Measurements from ENCODE around the gene TMED6.

TMED6 gene

GRCh38 chr16:69322343-69322742 lies 29.2 kb downstream of the TMED6 start:
- no peak for DNase-seq

GRCh38 chr16:69321080-69321479 lies 30.5 kb downstream of the TMED6 start:
- no peak for DNase-seq

- no peak for DNase-seq
Measured at GRCh38 chr16:69320740-69321073, 30.9 kb downstream of the TMED6 start.

GRCh38 chr16:69319826-69320739 lies 31.5 kb downstream of the TMED6 start:
- DNase-seq = no peak

GRCh38 chr16:69319381-69319780 lies 32.2 kb downstream of the TMED6 start:
- DNase-seq = no peak

GRCh38 chr16:69318911-69319289 lies 32.7 kb downstream of the TMED6 start:
- no peak for DNase-seq

GRCh38 chr16:69318177-69318910 lies 33.2 kb downstream of the TMED6 start:
- no peak for DNase-seq

- DNase-seq = no peak
Measured at GRCh38 chr16:69316595-69317034, 35.0 kb downstream of the TMED6 start.

GRCh38 chr16:69315486-69316311 lies 35.9 kb downstream of the TMED6 start:
- no peak for DNase-seq

GRCh38 chr16:69314534-69314933 lies 37.1 kb downstream of the TMED6 start:
- DNase-seq = no peak

- no peak for DNase-seq
Measured at GRCh38 chr16:69313469-69313868, 38.1 kb downstream of the TMED6 start.

- peak; percentile 38 for DNase-seq
Measured at GRCh38 chr16:69311533-69312387, 39.8 kb downstream of the TMED6 start.

- peak; percentile 98 for DNase-seq
Measured at GRCh38 chr16:69310653-69311532, 40.7 kb downstream of the TMED6 start, which contains the start of gene VPS4A. Gene VPS4A (plus strand): TSS chr16:69311350. CDS start chr16:69311512, 162 bp downstream.

GRCh38 chr16:69309316-69309715 lies 42.3 kb downstream of the TMED6 start:
- no peak for DNase-seq

- DNase-seq = no peak
Measured at GRCh38 chr16:69307856-69308255, 43.7 kb downstream of the TMED6 start.

- DNase-seq = no peak
Measured at GRCh38 chr16:69307091-69307490, 44.5 kb downstream of the TMED6 start.

GRCh38 chr16:69306031-69306430 lies 45.6 kb downstream of the TMED6 start:
- DNase-seq = no peak

- DNase-seq = no peak
Measured at GRCh38 chr16:69302301-69302700, 49.3 kb downstream of the TMED6 start.

GRCh38 chr16:69301861-69302260 lies 49.7 kb downstream of the TMED6 start:
- DNase-seq = no peak

GRCh38 chr16:69301187-69301586 lies 50.4 kb downstream of the TMED6 start:
- DNase-seq = no peak

GRCh38 chr16:69298261-69298660 lies 53.3 kb downstream of the TMED6 start:
- DNase-seq = no peak
